Measurements from ENCODE around the gene REV3L.

Gene REV3L

GRCh38 chr6:111267764-111268333 is 215.2 kb downstream of the REV3L start:
- no peak for TF ChIP-seq MYC (IDR thresholded peaks at IDR 0.05; ENCODE audit: low read depth, low read length)
- no peak for TF ChIP-seq MAX (IDR thresholded peaks at IDR 0.05; ENCODE audit: low read depth, low read length)
- no peak for TF ChIP-seq POLR2A (IDR thresholded peaks at IDR 0.05; ENCODE audit: extremely low read depth, insufficient read length)
- TF ChIP-seq CTCF (IDR thresholded peaks at IDR 0.05; ENCODE audit: low read depth, low read length): no peak
- H3K4me3 ChIP-seq (ENCODE audit: low read depth, low read length): no peak overlapping the region
- DNase-seq (ENCODE audit: low read depth): no peak

GRCh38 chr6:111266276-111266675 is 216.7 kb downstream of the REV3L start:
- H3K4me3 ChIP-seq (ENCODE audit: low read depth, low read length): no peak overlapping the region
- no peak for DNase-seq (ENCODE audit: low read depth)
- TF ChIP-seq POLR2A (IDR thresholded peaks at IDR 0.05; ENCODE audit: extremely low read depth, insufficient read length): no peak
- no peak for TF ChIP-seq MAX (IDR thresholded peaks at IDR 0.05; ENCODE audit: low read depth, low read length)
- TF ChIP-seq CTCF (IDR thresholded peaks at IDR 0.05; ENCODE audit: low read depth, low read length): no peak
- no peak for TF ChIP-seq MYC (IDR thresholded peaks at IDR 0.05; ENCODE audit: low read depth, low read length)

- DNase-seq (ENCODE audit: low read depth): no peak
- H3K4me3 ChIP-seq (ENCODE audit: low read depth, low read length): no peak overlapping the region
- TF ChIP-seq MAX (IDR thresholded peaks at IDR 0.05; ENCODE audit: low read depth, low read length) (no peak), CTCF (IDR thresholded peaks at IDR 0.05; ENCODE audit: low read depth, low read length) (no peak), POLR2A (IDR thresholded peaks at IDR 0.05; ENCODE audit: extremely low read depth, insufficient read length) (no peak), MYC (IDR thresholded peaks at IDR 0.05; ENCODE audit: low read depth, low read length) (no peak)
Measured at GRCh38 chr6:111265842-111266241, 217.2 kb downstream of the REV3L start.

- H3K4me3 ChIP-seq (ENCODE audit: low read depth, low read length): no peak overlapping the region
- DNase-seq (ENCODE audit: low read depth): peak; percentile 75
- TF ChIP-seq CTCF (IDR thresholded peaks at IDR 0.05; ENCODE audit: low read depth, low read length) (no peak), MYC (IDR thresholded peaks at IDR 0.05; ENCODE audit: low read depth, low read length) (no peak), MAX (IDR thresholded peaks at IDR 0.05; ENCODE audit: low read depth, low read length) (no peak), POLR2A (IDR thresholded peaks at IDR 0.05; ENCODE audit: extremely low read depth, insufficient read length) (no peak)
Measured at GRCh38 chr6:111263837-111264236, 219.2 kb downstream of the REV3L start.

GRCh38 chr6:111260570-111261298 is 222.3 kb downstream of the REV3L start:
- peak overlapping the region; percentile 37 for H3K4me3 ChIP-seq (ENCODE audit: low read depth, low read length)
- peak; percentile 55 for DNase-seq (ENCODE audit: low read depth)
- TF ChIP-seq MAX (IDR thresholded peaks at IDR 0.05; ENCODE audit: low read depth, low read length) (no peak), POLR2A (IDR thresholded peaks at IDR 0.05; ENCODE audit: extremely low read depth, insufficient read length) (no peak), CTCF (IDR thresholded peaks at IDR 0.05; ENCODE audit: low read depth, low read length) (no peak), MYC (IDR thresholded peaks at IDR 0.05; ENCODE audit: low read depth, low read length) (no peak)
